K562 (cell line): ENCODE results near the gene C6orf15.

Experiments used
- EP300 ChIP-seq: IDR thresholded peaks from 2 replicates; pipeline ENCODE4 v1.6.1; 2012; ENCODE audit warnings: low read length, improper control_type of control experiment
- FOXM1 ChIP-seq, 2 experiments: fragments of 450-650 bp in 1 of 2; sonication (generic) in 1 of 2; formaldehyde crosslinking in 1 of 2; IDR thresholded peaks; 2 replicates each; pipeline versions ENCODE4 v1.6.1 to v1.9.0; 2017 to 2022; ENCODE audit warnings: low read depth in 2 of 2, mild to moderate bottlenecking in 2 of 2, missing genetic modification reagents in 1 of 2, moderate library complexity in 1 of 2
- GABPA ChIP-seq: fragments of 200-800 bp; sonication (Bioruptor generic); conservative IDR thresholded peaks from 2 replicates; pipeline ENCODE4 v1.6.1; 2016; ENCODE audit warnings: low read depth, missing genetic modification characterization, missing compliant biosample characterization
- SAFB2 ChIP-seq: fragments of 200-400 bp; formaldehyde crosslinking; IDR thresholded peaks from 2 replicates; pipeline ENCODE4 v1.6.1; 2018; ENCODE audit warnings: borderline replicate concordance, low read length, low read depth, moderate library complexity; ENCODE audit not compliant: severe bottlenecking
- TAF1 ChIP-seq: IDR thresholded peaks from 2 replicates; pipeline ENCODE4 v1.6.1; 2011; ENCODE audit warnings: mild to moderate bottlenecking, low read length, moderate library complexity; ENCODE audit not compliant: insufficient read depth, control insufficient read depth, severe bottlenecking; ENCODE audit errors: extremely low read depth
- ZNF224 ChIP-seq: sonication (generic); formaldehyde crosslinking; IDR thresholded peaks from 2 replicates; pipeline ENCODE4 v1.8.0; 2022; ENCODE audit warnings: mild to moderate bottlenecking, missing genetic modification reagents

GRCh38 chr6:31138982-31139381, 26.6 kb upstream of the C6orf15 start, which contains the start of gene PSORS1C2:
- TF ChIP-seq FOXM1 (IDR thresholded peaks at IDR 0.05; ENCODE audit: low read depth) = no peak
- no peak for TF ChIP-seq FOXM1 (CRISPR knock-in tag; IDR thresholded peaks at IDR 0.05; ENCODE audit: low read depth)
- TF ChIP-seq EP300 = no peak
- TF ChIP-seq GABPA = no peak
- no peak for TF ChIP-seq ZNF224
- no peak for TF ChIP-seq SAFB2
- no peak for TF ChIP-seq TAF1
